A549 (cell line): ENCODE results near the gene KCNF1. TPM values are rescaled to one million over a fixed set of nuclear protein-coding genes. Genes with fewer than 3 reads are reported as not detected.

Experiments
- ATAC-seq, 2 experiments: fragments of 200-7000 bp in 1 of 2; fragments of >200 bp in 1 of 2; cut with Nextera tagmentation in 1 of 2; cut with Tn5 transposase in 1 of 2; 3 replicates each; pipeline versions ENCODE4 v1.8.0 to v1.9.1; 2018 to 2020; ENCODE audit warnings: mild to moderate bottlenecking in 1 of 2, moderate library complexity in 1 of 2
- CTCF ChIA-PET: fragments of 300-600 bp; sonication (Branson Sonifier 250); formaldehyde crosslinking; extraction: SDS; loops from one replicate; lab custom pipeline; 2021; ENCODE audit warnings: antibody characterized with exemption, inconsistent platforms; lab: Yijun Ruan, JAX
- POLR2A ChIA-PET: fragments of 350-600 bp; formaldehyde crosslinking; extraction: SDS; loops from one replicate; lab custom pipeline; 2021; ENCODE audit warnings: antibody characterized with exemption, inconsistent platforms; lab: Yijun Ruan, JAX
- DNase-seq, 2 experiments: peaks; one replicate each; pipeline versions ENCODE4 v3.0.0 to v3.0.0-alpha.2; 2011 to 2016; ENCODE audit warnings: low read depth in 1 of 2, low spot score in 1 of 2
- FAIRE-seq: peaks from 2 replicates; lab custom pipeline; 2011; peaks lifted over from hg19 to GRCh38; lab: Jason Lieb, UNC
- H3K27ac ChIP-seq, 2 experiments: fragments of >200 bp; sonication (Bioruptor Twin); formaldehyde crosslinking; 3 replicates each; pipeline ENCODE4 v1.5.1; 2016 to 2017
- H3K4me1 ChIP-seq: fragments of >200 bp; sonication (Bioruptor Twin); formaldehyde crosslinking; 3 replicates; pipeline ENCODE4 v1.6.1; 2016
- H3K4me2 ChIP-seq: fragments of >200 bp; sonication (Bioruptor Twin); formaldehyde crosslinking; 3 replicates; pipeline ENCODE4 v1.6.1; 2016
- H3K4me3 ChIP-seq: fragments of >200 bp; sonication (Bioruptor Twin); formaldehyde crosslinking; 3 replicates; pipeline ENCODE4 v1.5.1; 2016
- H3K9me3 ChIP-seq: fragments of >200 bp; sonication (Bioruptor Twin); formaldehyde crosslinking; 3 replicates; pipeline ENCODE4 v1.6.1; 2016
- BHLHE40 ChIP-seq: IDR thresholded peaks from 2 replicates; pipeline ENCODE4 v1.6.1; 2012; ENCODE audit warnings: low read depth, low read length, inconsistent platforms
- CBX8 ChIP-seq: fragments of 200-600 bp; sonication (generic); IDR thresholded peaks from 2 replicates; pipeline ENCODE4 v1.6.1; 2016
- CEBPB ChIP-seq, 2 experiments: fragments of >200 bp in 1 of 2; sonication (Bioruptor Twin) in 1 of 2; formaldehyde crosslinking in 1 of 2; IDR thresholded peaks; 2 replicates each; pipeline ENCODE4 v1.6.1; 2012 to 2016
- CHD2 ChIP-seq: fragments of 150-350 bp; IDR thresholded peaks from 2 replicates; pipeline ENCODE4 v1.6.1; 2014; ENCODE audit warnings: low read length; ENCODE audit not compliant: partially characterized antibody
- CHD4 ChIP-seq: fragments of 200-600 bp; sonication (generic); IDR thresholded peaks from 2 replicates; pipeline ENCODE4 v1.6.1; 2016; ENCODE audit warnings: antibody characterized with exemption, mild to moderate bottlenecking, borderline replicate concordance
- EHF ChIP-seq: fragments of 250-450 bp; sonication (Bioruptor Pico); IDR thresholded peaks from 2 replicates; pipeline ENCODE4 v1.5.0; 2020; ENCODE audit warnings: mild to moderate bottlenecking
- EHMT2 ChIP-seq: fragments of 200-600 bp; sonication (generic); IDR thresholded peaks from 2 replicates; pipeline ENCODE4 v1.6.1; 2016; ENCODE audit warnings: antibody characterized with exemption, low read depth, mild to moderate bottlenecking, moderate library complexity
- FOSB ChIP-seq: fragments of 250-450 bp; sonication (Bioruptor Pico); IDR thresholded peaks from 2 replicates; pipeline ENCODE4 v1.5.0; 2020; ENCODE audit warnings: mild to moderate bottlenecking, moderate library complexity
- FOSL2 ChIP-seq, 2 experiments: fragments of 450-650 bp in 1 of 2; fragments of >200 bp in 1 of 2; sonication (Bioruptor Twin) in 1 of 2; formaldehyde crosslinking; IDR thresholded peaks; 2 replicates each; pipeline versions ENCODE4 v1.5.0 to v1.6.1; 2016 to 2020; ENCODE audit warnings: mild to moderate bottlenecking in 1 of 2, moderate library complexity in 1 of 2
- FOXS1 ChIP-seq: fragments of 250-450 bp; sonication (Bioruptor Pico); IDR thresholded peaks from 2 replicates; pipeline ENCODE4 v1.5.0; 2020; ENCODE audit warnings: mild to moderate bottlenecking, moderate library complexity
- GATA3 ChIP-seq: IDR thresholded peaks from 2 replicates; pipeline ENCODE4 v1.6.1; 2012; ENCODE audit warnings: borderline replicate concordance
- HOXB13 ChIP-seq: fragments of 250-450 bp; sonication (Bioruptor Pico); IDR thresholded peaks from 2 replicates; pipeline ENCODE4 v1.5.0; 2020; ENCODE audit warnings: low read depth, mild to moderate bottlenecking, moderate library complexity
- JUN ChIP-seq, 2 experiments: fragments of >200 bp; sonication (Bioruptor Twin); formaldehyde crosslinking; IDR thresholded peaks; 2 replicates in 1 of 2; 3 replicates in 1 of 2; pipeline ENCODE4 v1.6.1; 2016 to 2017
- MAZ ChIP-seq: fragments of 150-350 bp; IDR thresholded peaks from 2 replicates; pipeline ENCODE4 v1.6.1; 2014; ENCODE audit warnings: antibody characterized with exemption, low read depth, low read length, borderline replicate concordance
- MYC ChIP-seq: IDR thresholded peaks from 2 replicates; pipeline ENCODE4 v1.6.1; 2012; ENCODE audit warnings: mild to moderate bottlenecking, inconsistent platforms, low read length, improper control_type of control experiment, borderline replicate concordance
- NR3C1 ChIP-seq: fragments of >200 bp; sonication (Bioruptor Twin); formaldehyde crosslinking; IDR thresholded peaks from 3 replicates; pipeline ENCODE4 v1.6.1; 2017
- PHF8 ChIP-seq: fragments of 200-600 bp; sonication (generic); IDR thresholded peaks from 2 replicates; pipeline ENCODE4 v1.6.1; 2016; ENCODE audit warnings: low read depth, mild to moderate bottlenecking, antibody characterized with exemption, moderate library complexity, borderline replicate concordance
- POLR2A ChIP-seq: IDR thresholded peaks from 2 replicates; pipeline ENCODE4 v1.6.1; 2012; ENCODE audit warnings: mild to moderate bottlenecking, low read length
- RAD21 ChIP-seq, 2 experiments: fragments of >200 bp in 1 of 2; sonication (Bioruptor Twin) in 1 of 2; formaldehyde crosslinking in 1 of 2; IDR thresholded peaks in 1 of 2; conservative IDR thresholded peaks in 1 of 2; 2 replicates in 1 of 2; 3 replicates in 1 of 2; pipeline ENCODE4 v1.6.1; 2012 to 2018; ENCODE audit warnings: inconsistent platforms in 1 of 2
- RCOR1 ChIP-seq: fragments of 150-350 bp; IDR thresholded peaks from 2 replicates; pipeline ENCODE4 v1.6.1; 2014; ENCODE audit warnings: antibody characterized with exemption, low read length, low read depth
- RNF2 ChIP-seq: fragments of 200-600 bp; sonication (generic); IDR thresholded peaks from 2 replicates; pipeline ENCODE4 v1.6.1; 2016; ENCODE audit warnings: low read depth, mild to moderate bottlenecking, antibody characterized with exemption, moderate library complexity, borderline replicate concordance
- SMC3 ChIP-seq: fragments of >200 bp; sonication (Bioruptor Twin); formaldehyde crosslinking; IDR thresholded peaks from 3 replicates; pipeline ENCODE4 v1.6.1; 2018; ENCODE audit warnings: inconsistent platforms
- SREBF2 ChIP-seq: fragments of 450-650 bp; IDR thresholded peaks from 2 replicates; pipeline ENCODE4 v1.6.1; 2014; ENCODE audit warnings: mild to moderate bottlenecking, moderate library complexity
- TP53 ChIP-seq: fragments of 250-450 bp; sonication (Bioruptor Pico); IDR thresholded peaks from 2 replicates; pipeline ENCODE4 v1.5.0; 2021; ENCODE audit warnings: mild to moderate bottlenecking, moderate library complexity
- ZC3H11A ChIP-seq: fragments of 450-650 bp; IDR thresholded peaks from 2 replicates; pipeline ENCODE4 v1.6.1; 2014; ENCODE audit warnings: antibody characterized with exemption, mild to moderate bottlenecking
- WGBS: methylation state at CpG from one replicate; pipeline ENCODE4 v1.1.6; 2017; ENCODE audit errors: missing lambda C conversion rate; 5-methylcytosine and 5-hydroxymethylcytosine counted together
- polyA plus RNA-seq, 4 experiments: library from polyadenylated mRNA; depleted of rRNA in 3 of 4; stranded (reverse); fragments of >200 nt; fragmentation: RNase III in 1 of 4; extraction: RNeasy Plus Mini Kit Qiagen cat#74134 plus additional on column Dnase treatment in 1 of 4; gene quantifications; 2 replicates in 3 of 4; 3 replicates in 1 of 4; pipeline ENCODE4 v1.2.3, GENCODE V29; 2011 to 2017
- TF ChIP-seq, protein P1 (sequence below): fragments of >200 bp; sonication (Bioruptor Twin); formaldehyde crosslinking; IDR thresholded peaks from 3 replicates; pipeline ENCODE4 v1.6.1; 2016
- TF ChIP-seq, protein P2 (sequence below): fragments of 200-600 bp; sonication (generic); IDR thresholded peaks from 2 replicates; pipeline ENCODE4 v1.6.1; 2016; ENCODE audit warnings: antibody characterized with exemption, mild to moderate bottlenecking, moderate library complexity

KCNF1 gene
- polyA plus RNA-seq, 2 of the 4 experiments (the other 2 are of a cell fraction), result 3.7 to 4.4 TPM

DNA sequence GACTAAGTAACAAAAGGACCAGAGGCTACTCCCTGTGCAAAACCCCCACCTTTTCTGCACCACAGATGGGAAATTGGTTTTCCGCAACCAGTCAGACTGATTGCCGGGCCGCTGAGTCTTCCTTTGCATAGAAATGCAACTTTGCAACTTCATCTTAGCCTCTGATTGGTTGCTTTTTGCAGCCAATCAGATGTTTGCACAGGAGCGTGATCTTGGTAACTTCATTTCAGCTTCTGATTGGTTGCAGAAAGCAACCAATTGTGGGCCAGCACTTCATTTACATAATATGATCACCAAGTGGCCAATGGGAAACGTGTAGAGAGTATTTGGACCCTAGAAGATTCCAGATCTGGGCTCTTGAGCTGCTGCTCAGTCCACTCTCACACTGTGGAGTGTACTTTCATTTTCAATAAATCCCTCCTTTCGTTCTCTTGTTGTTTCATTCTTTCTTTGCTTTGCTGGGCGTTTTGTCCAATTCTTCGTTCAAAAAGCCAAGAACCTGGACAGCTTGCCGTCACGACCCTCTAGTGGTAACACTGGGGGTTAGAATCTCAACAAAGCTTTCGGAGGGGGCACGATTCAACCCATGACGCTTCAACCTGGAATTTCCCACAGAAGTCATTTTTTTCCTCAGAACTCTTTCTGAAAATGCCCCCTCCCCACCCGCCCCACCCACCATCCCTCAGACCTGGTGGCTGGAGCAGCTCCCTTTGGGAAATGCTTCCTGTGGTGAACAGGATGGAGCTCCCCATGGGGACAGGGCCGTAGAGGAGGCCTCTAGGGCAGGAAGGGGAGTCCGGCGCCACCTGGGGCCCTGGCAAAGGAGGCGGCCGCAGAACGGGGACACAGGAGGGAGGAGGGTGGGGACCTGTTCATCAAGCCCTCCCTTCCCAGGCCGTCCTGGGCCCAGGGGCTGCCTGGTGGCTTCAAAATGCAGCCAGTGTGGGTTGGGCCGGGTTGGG, 31.8 kb upstream of the KCNF1 start:
- no peak overlapping the region for H3K4me2 ChIP-seq
- no peak overlapping the region for H3K4me3 ChIP-seq
- DNase-seq (no peak), FAIRE-seq (no peak), ATAC-seq (no peak)
- CTCF ChIA-PET, result interaction anchor here (1.2 to 2.4 kb wide), 2 partner anchors 14 to 245 kb away, joined by 4 to 10 read pairs; no protein-coding TSS in a partner anchor
- H3K4me1 ChIP-seq, result peaks cover 18% of the 10 kb centered on the region
- TF ChIP-seq RAD21 (conservative IDR thresholded peaks at IDR 0.05 in 1 of 2, IDR thresholded peaks at IDR 0.05 in 1 of 2), result peak in 1 of 2 experiments; percentile 2; a peak in 1 of 5 replicates
- TF ChIP-seq SMC3, result no peak
- TF ChIP-seq, all 56 proteins: peak for 1
- POLR2A ChIA-PET, result no interaction called here
- 75% methylated on average over 22 of the region's 22 CpGs for WGBS
- no peak overlapping the region for H3K27ac ChIP-seq
- H3K9me3 ChIP-seq, result no peaks in the 10 kb centered on the region

DNA sequence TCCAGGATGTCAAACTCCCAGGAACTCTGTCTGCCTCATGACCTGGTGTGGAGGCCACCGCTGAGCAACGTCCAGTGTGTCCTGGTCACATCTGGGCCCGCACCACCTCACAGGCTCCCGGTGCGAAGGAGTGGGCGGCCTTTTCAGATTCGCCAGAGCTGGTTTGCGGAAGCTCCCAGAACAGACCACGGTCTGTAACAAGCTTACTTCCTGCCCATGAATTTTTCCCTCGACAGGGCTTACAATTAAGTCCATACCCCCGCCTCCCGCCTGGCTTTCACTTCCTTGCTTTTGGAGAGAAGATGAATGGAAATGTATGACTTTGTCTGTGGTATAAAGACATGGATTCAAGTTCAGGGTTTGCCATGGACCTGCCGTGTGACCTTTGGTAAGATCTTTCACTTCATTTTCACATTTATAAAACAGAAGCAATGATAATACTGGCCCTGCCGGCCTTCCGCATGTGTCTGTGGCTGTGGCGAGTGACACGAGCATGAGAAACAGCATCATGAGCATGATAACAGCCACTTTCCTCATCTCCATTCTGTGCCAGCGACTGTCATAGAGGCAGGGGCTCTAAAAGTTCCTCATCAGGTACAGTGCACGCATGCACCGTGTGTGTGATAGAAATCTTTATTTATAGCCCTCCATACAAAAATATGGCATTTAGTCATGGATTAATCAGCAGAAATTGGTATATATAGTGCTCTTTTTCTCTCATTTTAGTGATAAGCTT, 31.0 kb upstream of the KCNF1 start:
- CTCF ChIA-PET, result interaction anchor here (1.3 to 2.9 kb wide), 5 partner anchors 15 to 243 kb away, joined by 3 to 18 read pairs (median 8); partner anchors contain the start of gene KCNF1
- WGBS, result 94% methylated on average over 20 of the region's 20 CpGs
- H3K27ac ChIP-seq, result no peak overlapping the region
- no peak for ATAC-seq
- no peak overlapping the region for H3K4me3 ChIP-seq
- no peak overlapping the region for H3K4me2 ChIP-seq
- DNase-seq, result no peak
- POLR2A ChIA-PET, result no interaction called here
- peaks cover 21% of the 10 kb centered on the region for H3K4me1 ChIP-seq
- no peaks in the 10 kb centered on the region for H3K9me3 ChIP-seq
- TF ChIP-seq RNF2 (no peak), BHLHE40 (no peak), TP53 (CRISPR knock-in tag) (no peak), EHF (CRISPR knock-in tag) (no peak), PHF8 (no peak), SREBF2 (no peak), CHD2 (no peak), FOXS1 (no peak), NR3C1 (no peak), CBX8 (no peak), SMC3 (no peak), HOXB13 (no peak), RAD21 (conservative IDR thresholded peaks at IDR 0.05 in 1 of 2, IDR thresholded peaks at IDR 0.05 in 1 of 2) (no peak), CHD4 (no peak)
- TF ChIP-seq, protein P1, sequence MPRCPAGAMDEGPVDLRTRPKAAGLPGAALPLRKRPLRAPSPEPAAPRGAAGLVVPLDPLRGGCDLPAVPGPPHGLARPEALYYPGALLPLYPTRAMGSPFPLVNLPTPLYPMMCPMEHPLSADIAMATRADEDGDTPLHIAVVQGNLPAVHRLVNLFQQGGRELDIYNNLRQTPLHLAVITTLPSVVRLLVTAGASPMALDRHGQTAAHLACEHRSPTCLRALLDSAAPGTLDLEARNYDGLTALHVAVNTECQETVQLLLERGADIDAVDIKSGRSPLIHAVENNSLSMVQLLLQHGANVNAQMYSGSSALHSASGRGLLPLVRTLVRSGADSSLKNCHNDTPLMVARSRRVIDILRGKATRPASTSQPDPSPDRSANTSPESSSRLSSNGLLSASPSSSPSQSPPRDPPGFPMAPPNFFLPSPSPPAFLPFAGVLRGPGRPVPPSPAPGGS, result no peak
- FAIRE-seq, result no peak

DNA sequence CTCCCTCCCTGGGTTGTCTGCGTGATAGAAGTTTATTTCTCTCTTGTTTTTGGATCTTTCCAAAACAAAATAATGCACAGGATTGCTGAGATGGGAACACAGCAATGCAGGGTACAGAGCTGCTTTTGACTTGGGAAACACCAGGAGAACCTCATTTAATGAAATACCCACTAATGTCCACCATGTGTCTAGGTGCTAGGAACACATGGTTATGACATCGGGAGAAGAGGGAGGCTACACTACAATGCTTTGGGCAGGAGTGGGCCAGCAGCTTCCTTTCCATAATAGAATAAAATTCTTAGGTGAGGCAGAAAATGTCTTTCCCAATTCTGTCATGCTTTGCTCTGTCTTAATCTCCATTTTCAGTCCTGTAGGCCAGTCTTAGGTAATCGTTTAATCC, 29.2 kb upstream of the KCNF1 start:
- Histone ChIP-seq H3K4me2 (no peak overlapping the region), H3K4me1 (peaks cover 21% of the 10 kb centered on the region), H3K27ac (no peak overlapping the region), H3K9me3 (no peaks in the 10 kb centered on the region), H3K4me3 (no peak overlapping the region)
- ATAC-seq (no peak), DNase-seq (no peak), FAIRE-seq (no peak)
- ChIA-PET POLR2A (no interaction called here), CTCF (interaction anchor here (1.0 to 4.0 kb wide), 9 partner anchors 11 to 242 kb away, joined by 3 to 18 read pairs (median 4); partner anchors contain the start of gene KCNF1)
- TF ChIP-seq NR3C1 (no peak), POLR2A (no peak), EHMT2 (no peak), CBX8 (no peak), FOXS1 (no peak), HOXB13 (no peak), ZC3H11A (no peak), FOSB (no peak), EHF (CRISPR knock-in tag) (no peak), JUN (IDR thresholded peaks at IDR 0.05) (no peak), GATA3 (no peak), CHD2 (no peak), MYC (no peak), TP53 (CRISPR knock-in tag) (no peak), RAD21 (conservative IDR thresholded peaks at IDR 0.05 in 1 of 2, IDR thresholded peaks at IDR 0.05 in 1 of 2) (no peak), CEBPB (IDR thresholded peaks at IDR 0.05) (no peak), MAZ (no peak), FOSL2 (IDR thresholded peaks at IDR 0.05) (no peak), FOSL2 (CRISPR knock-in tag; IDR thresholded peaks at IDR 0.05) (no peak), RCOR1 (no peak)
- TF ChIP-seq, protein P2, sequence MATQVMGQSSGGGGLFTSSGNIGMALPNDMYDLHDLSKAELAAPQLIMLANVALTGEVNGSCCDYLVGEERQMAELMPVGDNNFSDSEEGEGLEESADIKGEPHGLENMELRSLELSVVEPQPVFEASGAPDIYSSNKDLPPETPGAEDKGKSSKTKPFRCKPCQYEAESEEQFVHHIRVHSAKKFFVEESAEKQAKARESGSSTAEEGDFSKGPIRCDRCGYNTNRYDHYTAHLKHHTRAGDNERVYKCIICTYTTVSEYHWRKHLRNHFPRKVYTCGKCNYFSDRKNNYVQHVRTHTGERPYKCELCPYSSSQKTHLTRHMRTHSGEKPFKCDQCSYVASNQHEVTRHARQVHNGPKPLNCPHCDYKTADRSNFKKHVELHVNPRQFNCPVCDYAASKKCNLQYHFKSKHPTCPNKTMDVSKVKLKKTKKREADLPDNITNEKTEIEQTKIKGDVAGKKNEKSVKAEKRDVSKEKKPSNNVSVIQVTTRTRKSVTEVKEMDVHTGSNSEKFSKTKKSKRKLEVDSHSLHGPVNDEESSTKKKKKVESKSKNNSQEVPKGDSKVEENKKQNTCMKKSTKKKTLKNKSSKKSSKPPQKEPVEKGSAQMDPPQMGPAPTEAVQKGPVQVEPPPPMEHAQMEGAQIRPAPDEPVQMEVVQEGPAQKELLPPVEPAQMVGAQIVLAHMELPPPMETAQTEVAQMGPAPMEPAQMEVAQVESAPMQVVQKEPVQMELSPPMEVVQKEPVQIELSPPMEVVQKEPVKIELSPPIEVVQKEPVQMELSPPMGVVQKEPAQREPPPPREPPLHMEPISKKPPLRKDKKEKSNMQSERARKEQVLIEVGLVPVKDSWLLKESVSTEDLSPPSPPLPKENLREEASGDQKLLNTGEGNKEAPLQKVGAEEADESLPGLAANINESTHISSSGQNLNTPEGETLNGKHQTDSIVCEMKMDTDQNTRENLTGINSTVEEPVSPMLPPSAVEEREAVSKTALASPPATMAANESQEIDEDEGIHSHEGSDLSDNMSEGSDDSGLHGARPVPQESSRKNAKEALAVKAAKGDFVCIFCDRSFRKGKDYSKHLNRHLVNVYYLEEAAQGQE, result no peak
- 85% methylated on average over 3 of the region's 3 CpGs for WGBS
